Raji (cell line): ENCODE measurements around the gene NUDC.

Experiments used
- POLR2A ChIP-seq: IDR thresholded peaks from 2 replicates; pipeline ENCODE4 v1.6.1; 2011; ENCODE audit warnings: low read depth, low read length, control low read depth; ENCODE audit not compliant: insufficient read depth

Gene NUDC

DNA sequence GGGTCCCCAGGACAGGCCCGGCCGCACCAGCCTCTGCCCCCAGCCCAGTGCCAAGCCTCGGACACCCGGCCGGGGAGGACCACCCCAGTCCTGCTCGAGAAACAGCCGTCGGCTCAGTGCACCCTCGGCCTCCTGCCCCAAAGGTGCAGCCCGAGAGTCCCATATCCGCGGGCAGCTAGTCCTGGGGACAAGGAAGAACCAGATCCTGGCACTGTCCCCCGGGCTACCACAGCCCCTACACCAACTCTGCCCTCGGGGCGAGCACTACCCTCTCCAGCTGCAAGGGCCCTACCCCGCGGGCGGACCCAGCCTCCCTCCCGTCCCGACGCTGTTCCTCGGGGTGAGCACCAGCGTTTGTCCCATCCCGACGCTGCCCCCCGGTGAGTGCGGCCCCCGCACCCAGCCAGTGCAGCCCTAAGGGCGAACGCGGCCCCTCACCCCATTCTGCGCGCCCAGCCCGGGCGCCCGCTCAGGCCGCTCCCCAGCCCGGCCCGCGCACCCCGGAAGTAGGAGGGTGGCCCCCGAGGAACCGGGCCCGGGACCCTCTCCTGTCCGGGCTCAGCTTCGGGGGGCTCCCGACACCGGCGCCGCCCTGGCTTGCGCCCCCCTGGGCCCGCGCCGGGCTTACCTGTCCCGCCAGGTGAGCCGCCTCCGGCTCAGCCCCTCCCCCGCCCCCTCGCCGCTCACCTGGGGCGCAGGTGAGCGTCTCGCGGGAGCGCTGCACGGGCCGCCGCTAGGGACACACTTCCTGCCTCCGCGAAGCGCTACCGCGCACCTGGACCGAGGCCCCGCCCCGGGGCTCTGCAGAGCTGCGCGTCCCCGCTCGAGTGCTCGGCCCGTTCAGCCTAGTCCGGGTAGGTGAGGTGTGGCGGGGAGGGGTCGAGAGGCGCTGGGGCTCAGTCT is 38.4 kb downstream of the NUDC start, which contains the start of gene KDF1:
TSS of gene KDF1 (minus strand) at position 747 of the 903 bp plus-strand sequence. CDS start 8,088 bp downstream, outside the sequence.
- no peak for TF ChIP-seq POLR2A

DNA sequence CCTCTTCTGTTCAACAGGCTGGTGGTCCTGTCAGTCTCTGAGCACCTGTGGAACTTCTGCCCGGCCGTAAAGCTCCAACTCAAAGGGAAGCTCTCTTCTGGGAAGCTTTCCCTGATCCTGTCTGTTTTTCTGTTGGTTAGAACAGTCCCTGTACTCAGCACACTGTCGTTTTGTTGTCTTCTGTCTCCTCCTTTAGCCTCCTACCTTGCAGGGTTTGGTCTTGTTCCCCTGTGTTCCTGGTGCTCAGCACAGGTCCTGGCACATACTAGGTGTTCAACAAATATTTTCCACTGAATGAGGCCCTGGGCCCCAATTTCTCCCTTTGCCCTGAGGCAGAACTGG is 39.1 kb downstream of the NUDC start:
- TF ChIP-seq POLR2A: no peak

DNA sequence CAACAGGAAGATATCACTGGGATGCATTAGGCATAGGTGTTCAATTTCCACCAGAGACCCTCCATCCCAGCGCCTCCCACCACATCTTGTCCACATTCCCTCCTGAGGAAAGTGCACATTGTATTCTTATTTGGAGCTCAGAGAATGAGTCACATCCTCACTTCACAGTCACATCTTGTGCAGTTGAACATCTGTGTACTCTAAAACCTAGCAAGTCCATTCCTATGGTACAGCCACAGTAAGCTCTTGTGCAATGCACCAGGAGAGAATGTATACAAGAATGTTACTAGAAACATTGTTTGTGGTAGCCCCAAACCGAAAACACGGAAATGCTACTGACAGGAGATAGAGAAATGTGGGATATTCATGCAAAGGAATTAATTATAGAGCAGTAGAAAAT is 40.3 kb downstream of the NUDC start:
- TF ChIP-seq POLR2A: no peak

DNA sequence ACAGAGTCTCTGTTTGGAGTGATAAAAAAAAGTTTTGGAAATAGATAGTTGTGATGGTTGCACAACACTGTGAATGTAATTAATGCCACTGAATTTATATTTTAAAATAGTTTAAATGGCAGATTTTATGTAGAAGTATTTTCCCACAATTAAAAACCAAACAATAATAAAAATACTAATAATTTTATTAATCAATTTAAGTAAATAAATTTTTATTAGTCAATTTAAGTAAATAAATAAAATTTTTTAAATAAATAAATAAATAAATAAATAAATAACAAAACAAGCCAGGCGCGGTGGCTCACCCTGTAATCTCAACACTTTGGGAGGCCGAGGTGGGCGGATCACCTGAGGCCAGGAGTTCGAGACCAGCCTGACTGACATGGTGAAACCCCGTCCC is 43.7 kb downstream of the NUDC start:
- TF ChIP-seq POLR2A: no peak

DNA sequence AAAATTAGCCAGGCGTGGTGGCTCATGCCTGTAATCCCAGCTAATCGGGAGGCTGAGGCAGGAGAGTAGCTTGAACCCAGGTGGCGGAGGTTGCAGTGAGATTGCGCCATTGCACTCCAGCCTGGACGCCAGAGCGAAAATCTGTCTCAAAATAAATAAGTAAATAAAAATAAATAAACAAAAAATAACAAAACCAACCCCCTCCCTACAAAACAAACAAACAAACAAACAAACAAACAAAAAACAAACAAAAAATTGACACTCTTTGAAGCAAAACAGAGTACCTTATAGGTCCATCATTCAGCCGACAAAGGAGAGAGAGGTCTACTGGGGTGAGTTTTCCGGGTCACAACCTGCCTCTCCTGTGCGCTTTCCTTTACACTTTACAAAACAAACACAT is 44.1 kb downstream of the NUDC start:
- TF ChIP-seq POLR2A: no peak

DNA sequence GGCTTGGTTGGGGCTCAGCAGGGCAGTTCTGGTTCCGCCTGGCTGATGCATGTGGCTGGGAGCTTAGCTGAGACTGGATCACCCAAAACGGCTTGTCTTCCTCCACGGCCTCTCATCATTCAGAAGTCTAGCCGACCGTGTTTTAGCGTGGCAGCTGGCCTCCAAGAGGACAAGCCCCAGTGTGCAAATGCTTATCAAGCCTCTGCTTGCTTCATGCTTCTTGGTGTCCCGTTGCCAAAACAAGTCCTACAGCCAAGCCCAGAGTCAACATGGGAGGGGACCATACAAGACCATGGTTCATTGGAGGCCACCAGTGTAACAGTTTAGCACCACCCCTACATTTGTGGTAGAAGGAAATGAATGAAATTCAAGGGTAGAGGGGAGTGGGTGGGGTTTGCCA is 49.3 kb downstream of the NUDC start:
- no peak for TF ChIP-seq POLR2A

DNA sequence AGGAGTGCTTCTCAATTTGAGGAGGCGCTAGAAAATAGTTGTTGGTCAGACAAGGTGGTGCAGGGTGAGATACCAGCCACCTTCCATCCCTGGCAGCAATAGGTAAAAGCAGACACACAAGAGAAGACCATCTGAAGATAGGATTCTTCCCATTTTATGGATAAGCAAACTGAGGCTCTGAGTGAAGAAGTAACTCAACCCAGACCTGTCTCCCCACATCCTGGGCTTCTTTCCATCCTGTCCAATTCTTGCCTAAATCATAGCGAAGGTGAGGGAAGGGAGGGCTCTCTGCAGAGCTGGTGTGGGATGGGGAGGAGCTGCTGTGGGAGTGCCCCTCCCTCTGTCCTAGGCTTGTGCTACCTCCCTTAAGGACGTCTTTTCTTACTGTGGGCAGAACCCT is 50.0 kb downstream of the NUDC start:
- no peak for TF ChIP-seq POLR2A

DNA sequence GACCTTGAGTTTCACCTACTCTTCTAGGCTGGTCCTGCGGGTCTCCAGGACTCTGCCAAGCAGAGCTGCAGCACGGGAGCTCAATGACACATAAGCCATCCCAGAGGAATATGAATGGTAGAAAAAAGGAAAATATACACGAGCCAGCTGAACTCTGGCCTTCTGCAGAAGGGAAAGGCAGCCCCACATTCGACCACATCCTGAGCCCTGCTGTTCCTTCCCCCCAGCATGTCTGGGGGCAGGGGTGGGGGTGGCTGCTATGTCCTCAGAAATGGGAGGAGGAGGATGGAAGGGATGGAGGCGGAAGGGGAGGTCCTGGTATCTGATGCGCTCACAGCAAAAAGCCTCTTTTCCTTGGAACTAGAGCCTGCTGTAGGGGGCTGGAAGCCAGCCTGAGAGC is 50.8 kb downstream of the NUDC start:
- no peak for TF ChIP-seq POLR2A

DNA sequence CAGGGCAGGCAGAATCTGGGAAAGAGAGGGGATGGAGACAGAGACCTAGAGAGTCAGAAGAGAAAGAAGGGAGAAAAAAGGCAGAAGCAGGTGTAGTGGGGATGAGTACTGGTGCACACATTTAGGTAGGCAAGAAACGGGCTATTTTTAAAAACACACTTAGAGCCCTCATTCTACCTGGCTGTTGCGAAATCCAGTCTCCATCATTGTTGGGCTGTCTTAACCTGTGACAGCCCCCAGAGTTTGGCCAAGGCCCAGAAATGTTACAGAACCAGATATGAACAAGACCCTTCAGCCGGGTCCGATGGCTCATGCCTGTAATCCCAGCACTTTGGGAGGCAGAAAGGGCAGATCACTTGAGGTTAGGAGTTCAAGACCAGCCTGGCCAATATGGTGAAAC is 51.3 kb downstream of the NUDC start:
- no peak for TF ChIP-seq POLR2A

DNA sequence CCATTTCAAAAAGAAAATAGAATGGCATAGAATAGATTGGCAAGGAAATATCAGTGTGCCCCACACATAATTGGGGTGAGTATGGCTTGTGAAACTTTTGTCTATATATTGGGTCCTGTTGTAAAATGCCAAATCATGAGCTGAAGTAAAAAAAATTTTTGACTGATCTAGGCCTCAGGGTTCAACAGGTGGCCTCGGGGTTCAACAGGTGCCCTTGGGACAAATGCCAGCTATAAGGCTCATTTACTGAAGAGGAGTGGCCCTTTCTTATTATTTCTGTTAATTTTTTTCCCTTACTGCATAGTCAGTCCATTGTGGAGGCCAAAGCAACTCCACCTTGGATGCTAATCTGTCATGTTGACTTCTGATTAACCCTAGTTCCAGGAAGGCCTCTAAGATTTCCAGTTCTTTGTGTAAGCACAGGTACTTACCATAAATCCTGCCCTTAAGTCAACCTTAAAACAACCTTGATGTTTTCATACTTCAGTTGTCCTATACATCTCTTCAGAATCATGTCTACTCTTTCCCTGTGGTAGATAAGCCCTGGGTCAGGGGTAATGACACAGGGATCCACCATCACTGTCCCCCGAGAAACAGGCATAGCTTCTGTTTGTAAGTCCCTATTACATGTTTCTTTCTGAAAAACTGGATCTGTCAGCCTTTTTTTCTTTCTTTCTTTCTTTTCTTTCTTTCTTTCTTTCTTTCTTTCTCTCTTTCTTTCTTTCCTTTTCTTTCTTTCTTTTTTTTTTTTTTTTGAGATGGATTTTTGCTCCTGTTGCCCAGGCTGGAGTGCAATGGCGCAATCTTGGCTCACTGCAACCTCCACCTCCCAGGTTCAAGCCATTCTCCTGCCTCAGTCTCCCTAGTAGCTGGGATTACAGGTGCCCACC is 55.3 kb downstream of the NUDC start:
- no peak for TF ChIP-seq POLR2A

DNA sequence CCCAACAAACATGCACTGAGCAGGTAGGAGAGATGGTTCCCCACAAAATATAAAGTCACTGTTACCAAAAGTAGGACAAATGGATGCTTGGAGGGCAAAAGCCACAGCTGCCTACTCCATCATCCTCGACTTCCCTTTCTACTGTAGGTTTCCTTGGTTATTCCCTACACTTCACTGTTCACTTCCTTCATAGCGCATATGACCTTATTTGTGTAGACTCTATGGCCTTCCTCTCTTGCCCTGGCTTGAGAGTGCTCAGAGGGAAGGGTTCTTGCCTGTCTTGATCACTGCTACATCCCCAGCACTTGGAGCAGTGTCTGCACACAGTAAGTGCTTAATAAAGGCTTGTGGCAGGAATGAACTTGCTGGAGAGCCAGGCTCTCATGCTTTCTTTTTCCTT is 57.4 kb downstream of the NUDC start:
- no peak for TF ChIP-seq POLR2A

DNA sequence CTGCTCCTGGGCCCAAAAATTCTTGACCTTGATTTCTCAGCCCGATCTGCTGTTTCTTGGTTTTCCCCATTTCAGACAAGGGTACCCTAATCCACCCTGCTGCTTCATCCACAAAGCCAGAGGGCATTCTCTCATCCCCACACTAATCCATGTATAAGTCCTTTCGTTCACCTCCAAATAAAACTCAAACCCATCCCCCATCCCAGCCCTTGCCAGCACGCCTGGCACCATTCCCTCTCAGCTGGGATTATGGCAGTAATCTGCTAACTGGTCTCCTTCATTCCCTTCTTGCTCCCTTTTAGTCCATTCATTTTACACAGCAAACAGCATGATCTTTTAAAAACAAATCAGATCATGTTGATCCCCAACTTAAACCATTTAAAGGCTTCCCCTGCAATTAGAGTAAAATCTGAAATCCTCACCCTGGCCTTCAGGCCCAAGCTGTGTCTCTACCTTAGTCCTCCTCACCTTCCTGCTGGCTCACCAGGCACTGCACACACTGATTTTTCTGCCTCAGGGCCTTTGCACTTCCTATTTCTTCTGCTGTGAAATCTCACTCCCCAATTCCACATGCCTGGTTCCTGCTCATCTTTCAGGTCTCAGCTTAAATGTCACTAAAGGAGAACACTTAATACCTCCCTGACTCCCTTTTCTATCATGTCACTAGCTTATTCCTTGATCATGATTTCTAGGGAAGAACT is 59.8 kb downstream of the NUDC start:
- no peak for TF ChIP-seq POLR2A

DNA sequence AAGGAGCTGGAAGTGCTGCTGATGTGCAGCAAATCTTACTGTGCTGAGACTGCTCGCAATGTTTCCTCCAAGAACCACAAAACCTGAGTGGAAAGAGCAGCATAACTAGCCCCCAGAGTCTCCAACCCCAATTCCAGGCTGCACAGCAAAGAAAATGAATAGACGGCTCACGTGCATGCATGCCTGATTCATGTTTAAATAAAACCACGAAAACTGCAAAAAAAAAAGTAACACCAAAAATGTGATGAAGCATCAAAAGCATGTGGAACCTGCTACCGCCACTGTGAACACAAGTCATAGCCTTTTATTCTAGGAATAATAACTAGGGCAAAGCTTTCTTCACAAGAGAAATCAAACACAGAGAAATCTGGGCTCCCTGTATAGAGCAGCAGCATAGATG is 62.3 kb downstream of the NUDC start:
- no peak for TF ChIP-seq POLR2A

DNA sequence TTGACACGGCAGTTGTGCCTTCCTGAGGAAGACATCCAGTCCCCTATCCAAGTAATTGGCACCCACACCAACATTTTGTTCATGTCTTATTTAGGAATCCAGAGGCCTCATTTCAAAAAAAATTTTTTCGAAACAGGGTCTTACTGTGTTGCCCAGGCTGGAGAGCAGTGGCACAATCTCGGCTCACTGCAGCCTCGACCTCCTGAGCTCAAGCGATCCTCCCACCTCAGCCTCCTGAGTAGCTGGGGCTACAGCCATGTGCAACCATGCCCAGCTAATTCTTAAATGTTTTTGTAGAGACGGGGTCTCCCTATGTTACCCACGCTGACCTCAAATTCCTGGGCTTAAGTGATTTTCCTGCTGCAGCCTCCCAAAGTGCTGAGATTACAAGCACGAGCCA is 62.7 kb downstream of the NUDC start:
- no peak for TF ChIP-seq POLR2A

DNA sequence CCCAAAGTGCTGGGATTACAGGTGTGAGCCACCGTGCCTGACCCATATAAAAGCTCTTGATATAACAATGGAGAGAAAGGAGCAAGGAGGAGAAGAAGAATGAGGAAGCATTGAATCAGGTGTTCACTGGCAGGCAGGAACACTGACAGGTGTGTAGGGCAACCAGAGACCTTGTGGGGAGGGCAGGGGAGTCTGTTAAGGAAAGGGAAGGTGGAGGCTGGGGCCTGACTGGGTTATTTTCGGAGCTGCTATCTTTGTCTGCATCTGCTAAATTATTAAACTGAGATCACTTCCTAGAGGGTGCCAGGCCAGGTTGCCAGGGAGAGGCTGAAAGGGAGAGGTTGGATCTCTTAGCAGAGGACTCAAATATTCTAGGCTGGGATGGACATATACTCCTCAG is 65.1 kb downstream of the NUDC start:
- TF ChIP-seq POLR2A: no peak

DNA sequence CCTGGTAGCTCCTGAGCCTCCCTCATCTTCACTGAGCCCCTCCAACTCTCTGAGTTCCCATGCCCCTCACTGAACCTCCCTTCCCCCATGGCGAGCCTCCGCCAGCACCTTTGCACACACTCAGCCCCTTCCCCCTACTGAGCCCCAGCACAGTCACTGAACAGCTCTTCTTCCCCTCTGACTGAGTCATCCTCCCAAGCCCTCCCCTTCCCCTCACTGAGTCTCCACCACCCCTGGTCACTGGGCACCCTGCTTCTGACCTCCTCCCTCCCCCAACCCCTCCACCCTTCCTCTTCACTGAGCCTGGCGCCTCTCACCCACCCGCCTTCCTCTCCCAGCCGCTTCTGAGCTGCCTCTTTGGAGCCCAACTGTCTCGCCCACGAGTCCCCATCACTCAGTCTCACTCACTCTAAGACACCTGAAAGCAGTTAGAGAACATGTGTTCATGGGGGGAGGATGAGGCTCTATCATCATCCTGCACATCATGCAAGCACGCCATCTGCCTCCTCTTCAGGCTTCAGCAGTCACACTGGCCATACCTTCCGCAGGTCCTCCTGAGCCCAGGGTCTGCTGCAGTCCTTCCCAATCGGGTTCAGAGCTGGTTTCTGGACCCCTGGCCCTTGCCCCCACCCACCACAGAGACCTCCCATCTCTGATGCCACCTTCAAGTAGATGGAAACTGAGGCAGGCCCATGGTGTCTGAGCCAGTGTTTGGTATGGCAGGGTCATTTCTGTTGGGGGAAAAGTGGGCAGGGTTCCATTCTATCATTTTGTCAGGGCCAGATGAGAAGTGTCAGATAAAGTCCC is 70.0 kb downstream of the NUDC start:
- no peak for TF ChIP-seq POLR2A
